Activated CD4-positive, CD25-positive, alpha-beta regulatory T cell treated with anti-CD3 and anti-CD28 coated beads, Interleukin-2, amount 50 U/mL, for 72 hours (primary cell): ENCODE measurements around the gene EIF2S3.
"Not testable (repeated sequence)": the region's sequence is repeated elsewhere in the genome, so short reads cannot be mapped to it uniquely, and the experiment has no call there.

Source experiments
- DNase-seq: peaks from one replicate; pipeline ENCODE4 v3.0.0; 2021

Gene EIF2S3

GRCh38 chrX:24050522-24051318, 4.0 kb upstream of the EIF2S3 start:
- not testable (repeated sequence) for DNase-seq

GRCh38 chrX:24055043-24055356, 244 bp downstream of the EIF2S3 start:
- DNase-seq, result no peak

GRCh38 chrX:24063488-24063887, 8.7 kb downstream of the EIF2S3 start:
- no peak for DNase-seq

DNA sequence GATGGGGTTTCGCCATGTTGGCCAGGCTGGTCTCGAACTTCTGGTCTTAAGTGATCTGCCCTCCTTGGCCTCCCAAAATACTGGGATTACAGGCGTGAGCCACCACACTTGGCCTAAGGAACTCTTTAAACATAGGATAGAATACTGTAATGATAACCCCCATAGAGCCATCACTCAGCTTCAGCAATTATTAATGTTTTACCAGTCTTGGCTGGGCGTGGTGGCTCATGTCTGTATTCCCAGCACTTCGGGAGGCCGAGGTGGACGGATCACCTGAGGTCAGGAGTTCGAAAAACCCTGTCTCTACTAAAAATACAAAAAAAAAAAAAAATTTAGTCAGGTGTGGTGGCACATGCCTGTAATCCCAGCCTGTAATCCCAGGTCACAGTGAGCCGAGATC, 15.1 kb downstream of the EIF2S3 start:
- no peak for DNase-seq

GRCh38 chrX:24079411-24079810, 24.7 kb downstream of the EIF2S3 start:
- no peak for DNase-seq

- not testable (repeated sequence) for DNase-seq
These were observed 25.5 kb downstream of the EIF2S3 start for GRCh38 chrX:24080245-24080644.

DNA sequence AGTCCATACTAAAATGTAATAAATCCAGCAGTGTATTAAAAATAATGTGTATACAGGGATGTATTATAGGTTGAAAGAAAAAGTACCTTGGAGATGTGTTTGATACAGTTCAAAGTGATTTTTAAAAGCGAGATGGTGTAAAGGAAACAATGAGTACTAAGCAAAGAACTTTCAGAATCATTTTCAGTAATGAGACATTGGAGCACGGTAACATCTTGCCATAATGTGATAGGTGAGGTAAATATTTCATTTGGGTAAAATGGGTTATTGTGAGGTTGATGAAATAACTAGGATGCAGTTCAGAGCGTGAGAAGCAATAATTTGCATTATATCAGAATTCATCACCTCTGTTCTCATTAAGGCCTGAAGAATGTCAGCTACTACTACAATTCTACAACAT, 25.9 kb downstream of the EIF2S3 start:
- DNase-seq, result no peak

DNA sequence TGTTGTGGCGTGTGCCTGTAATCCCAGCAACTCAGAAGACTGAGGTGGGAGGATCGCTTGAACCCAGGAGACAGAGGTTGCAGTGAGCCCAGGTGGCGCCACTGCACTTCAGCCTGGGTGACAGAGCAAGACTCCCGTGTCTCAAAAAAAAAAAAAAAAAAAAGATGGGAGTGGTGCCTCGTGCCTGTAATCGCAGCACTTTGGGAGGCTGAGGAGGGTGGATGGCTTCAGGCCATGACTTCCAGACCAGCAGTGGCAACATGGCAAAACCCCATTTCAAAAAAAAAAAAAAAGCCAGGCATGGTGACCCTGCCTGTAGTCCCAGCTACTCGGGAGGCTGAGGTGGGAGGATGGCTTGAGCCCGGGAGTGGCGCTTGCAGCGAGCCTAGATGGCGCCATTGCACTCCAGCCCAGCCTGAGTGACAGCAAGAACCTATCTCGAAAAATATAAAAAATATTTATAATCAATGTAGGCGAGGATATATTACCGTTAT, 27.0 kb downstream of the EIF2S3 start:
- peak; percentile 35 for DNase-seq

DNA sequence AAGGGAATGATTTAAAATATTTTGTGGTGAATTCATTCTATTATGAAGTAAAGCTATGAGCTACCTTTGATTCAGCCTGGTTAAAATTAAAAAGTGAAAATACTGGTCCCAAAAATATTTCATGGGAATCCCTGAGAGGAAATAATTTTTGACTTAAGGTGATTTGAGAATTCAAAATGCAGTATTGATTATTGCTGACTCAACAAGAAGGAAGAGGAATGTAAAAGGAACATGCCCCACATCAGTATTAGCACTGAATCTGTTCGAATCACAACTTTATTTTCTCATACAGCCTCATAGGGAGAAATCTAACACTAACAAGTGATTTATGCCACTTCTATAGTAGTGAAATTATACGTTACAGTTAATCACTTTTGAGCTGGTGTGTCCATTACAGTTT, 27.7 kb downstream of the EIF2S3 start:
- DNase-seq, result no peak

DNA sequence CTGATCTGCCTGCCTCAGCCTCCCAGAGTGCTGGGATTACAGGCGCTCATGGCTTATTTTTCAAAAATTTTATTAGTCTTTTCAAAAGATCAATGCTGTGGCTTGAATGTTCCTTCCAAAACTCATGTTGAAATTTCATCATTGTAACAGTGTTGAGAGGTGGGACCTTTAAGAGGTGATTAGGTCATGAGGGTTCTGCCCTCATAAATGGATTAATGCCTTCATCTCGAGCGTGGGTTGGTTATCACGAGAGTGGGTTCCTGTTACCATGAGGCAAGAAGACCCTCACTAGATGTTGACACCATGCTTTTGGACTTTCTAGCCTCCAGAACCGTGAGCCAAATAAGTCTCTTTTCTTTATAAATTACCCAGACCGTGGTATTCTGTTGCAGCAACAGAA, 30.3 kb downstream of the EIF2S3 start:
- no peak for DNase-seq

GRCh38 chrX:24090300-24091200, 35.8 kb downstream of the EIF2S3 start:
- no peak for DNase-seq

DNA sequence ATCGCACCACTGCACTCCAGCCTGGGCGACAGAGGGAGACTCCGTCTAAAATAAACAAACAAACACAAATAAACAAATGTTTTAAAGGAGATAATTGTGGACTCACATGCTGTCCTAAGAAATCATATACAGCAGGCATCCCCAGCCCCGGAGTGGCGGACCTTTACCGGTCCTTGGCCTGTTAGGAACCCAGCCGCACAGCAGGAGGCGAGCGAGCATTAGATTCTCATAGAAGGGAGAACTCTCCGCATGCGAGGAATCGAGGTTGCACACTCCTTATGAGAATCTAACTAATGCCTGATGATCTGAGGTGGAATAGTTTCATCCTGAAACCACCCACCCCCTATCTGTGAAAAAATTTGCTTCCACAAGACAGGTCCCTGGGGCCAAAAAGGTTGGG, 39.0 kb downstream of the EIF2S3 start:
- DNase-seq, result no peak

GRCh38 chrX:24097741-24098260, 43.0 kb downstream of the EIF2S3 start:
- no peak for DNase-seq

DNA sequence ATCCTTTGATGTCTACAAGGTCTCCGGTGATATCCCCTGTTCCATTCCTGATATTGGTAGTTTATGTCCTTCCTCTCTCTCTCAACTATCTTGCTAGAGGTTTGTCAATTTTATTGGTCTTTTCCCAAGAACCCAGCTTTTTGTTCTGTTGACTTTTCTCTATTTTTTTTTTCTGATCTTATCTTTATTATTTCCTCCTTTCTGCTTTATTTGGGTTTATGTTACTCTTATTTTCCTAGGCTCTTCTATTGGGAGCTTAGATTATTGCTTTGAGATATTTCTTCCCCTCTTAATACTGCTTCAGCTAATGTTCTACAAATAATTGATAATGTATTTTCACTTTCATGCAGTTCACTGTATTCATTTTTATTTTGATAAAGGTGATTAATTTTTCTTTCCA, 44.2 kb downstream of the EIF2S3 start:
- no peak for DNase-seq

DNA sequence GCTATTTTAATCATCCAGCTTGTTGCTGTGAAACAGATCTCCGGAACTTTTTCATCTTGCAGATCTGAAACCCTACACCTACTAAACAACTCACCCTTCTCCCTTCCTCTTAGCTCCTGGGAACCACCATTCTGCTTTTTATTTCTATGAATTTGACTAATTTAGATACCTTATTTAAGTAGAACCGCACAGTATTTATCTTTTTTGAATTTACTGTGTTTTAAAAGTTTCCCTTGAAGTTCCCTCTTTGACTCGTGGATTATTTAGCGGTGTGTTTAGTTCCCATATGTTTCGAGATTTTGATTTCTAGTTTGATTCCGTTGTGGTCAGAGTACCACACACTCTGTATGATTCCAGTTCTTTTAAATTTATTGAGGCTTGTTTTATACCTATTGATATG, 44.6 kb downstream of the EIF2S3 start:
- no peak for DNase-seq

DNA sequence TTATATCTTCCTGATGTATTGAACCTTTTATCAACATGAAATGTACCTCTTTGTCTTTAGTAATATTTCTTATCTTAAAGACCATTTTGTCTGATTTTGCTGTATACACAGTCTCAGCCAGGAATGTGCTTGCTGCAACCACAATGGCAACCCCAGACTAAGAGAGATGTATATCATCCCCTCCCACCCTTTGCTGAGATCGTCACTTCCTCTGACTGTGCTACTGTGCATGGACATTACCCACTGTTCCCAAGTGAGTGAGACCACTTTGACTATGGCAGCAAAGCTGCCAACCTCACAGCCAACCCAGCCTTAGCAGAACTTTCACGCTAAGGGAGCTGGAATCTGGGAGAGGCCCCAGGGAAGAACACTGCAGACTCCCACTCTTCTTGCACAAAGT, 46.0 kb downstream of the EIF2S3 start:
- DNase-seq, result no peak

- no peak for DNase-seq
These were observed 55.3 kb downstream of the EIF2S3 start for GRCh38 chrX:24110069-24110468.

DNA sequence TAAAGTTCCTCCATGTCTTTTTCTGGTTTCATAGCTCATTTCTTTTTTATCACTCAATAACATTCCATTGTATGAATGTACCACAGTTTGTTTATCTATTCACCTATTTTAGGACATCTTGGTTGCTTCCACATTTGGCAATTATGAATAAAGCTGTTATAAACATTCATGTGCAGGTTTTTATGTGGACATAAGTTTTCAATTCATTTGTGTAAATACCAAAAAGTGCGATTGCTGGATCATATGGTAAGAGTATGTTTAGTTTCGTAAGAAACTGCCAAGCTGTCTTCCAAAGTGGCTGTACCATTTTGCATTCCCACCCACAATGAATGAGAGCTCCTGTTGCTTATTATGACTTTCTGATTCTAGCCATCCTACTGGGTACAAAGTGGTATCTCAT, 58.4 kb downstream of the EIF2S3 start:
- no peak for DNase-seq

DNA sequence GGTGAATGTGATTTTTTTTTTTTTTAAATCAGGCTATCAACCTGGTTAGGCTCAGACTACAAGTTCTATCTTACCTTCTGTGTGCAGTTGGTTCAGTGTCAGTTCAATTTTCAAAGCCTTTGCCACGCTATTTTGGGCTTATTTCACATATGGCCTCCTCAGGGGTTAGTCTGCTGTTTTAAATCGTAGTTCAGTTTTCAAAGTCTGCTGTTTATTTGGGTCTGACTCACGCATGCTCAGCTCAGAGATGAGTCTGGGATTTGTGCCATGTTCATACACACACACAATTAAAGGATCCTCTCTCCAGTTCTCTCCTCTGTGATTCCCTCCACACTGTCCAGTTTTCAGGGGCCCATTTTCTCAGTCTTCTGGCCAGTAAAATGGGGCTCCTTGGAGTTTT, 62.5 kb downstream of the EIF2S3 start:
- no peak for DNase-seq

GRCh38 chrX:24124244-24124799, 69.6 kb downstream of the EIF2S3 start:
- no peak for DNase-seq

DNA sequence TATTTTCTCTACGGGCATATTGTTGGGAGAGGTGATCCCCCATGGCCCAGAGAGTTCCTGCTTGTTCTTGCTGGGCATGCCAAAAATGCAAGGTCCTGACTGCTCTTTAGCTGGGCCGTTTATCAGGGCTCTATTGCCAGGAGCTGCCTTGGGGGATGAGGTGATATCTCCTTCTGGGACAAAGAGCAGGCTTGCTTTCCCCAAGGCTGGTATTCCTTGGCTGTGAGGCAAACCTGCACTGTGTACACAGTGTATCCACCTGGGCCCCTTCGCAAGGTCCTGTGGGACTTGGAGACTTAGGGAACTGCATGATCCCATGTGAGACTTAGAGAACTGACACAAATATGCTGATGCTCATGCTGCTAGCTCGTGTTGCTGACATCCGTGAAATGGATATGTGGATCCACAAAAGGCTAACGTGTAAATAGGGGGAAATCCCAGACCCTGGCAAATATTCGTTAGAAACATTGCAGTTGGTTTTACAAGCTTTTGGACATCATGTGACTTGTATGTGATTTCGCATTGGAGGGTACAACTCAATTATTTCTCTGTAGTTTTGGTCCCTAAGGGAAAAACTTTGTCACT, 70.4 kb downstream of the EIF2S3 start:
- no peak for DNase-seq
